Smooth muscle cell of the brain vasculature (primary cell): Measurements from ENCODE around the gene TIMM22.

ENCODE experiments used
- DNase-seq: peaks from one replicate; pipeline ENCODE4 v3.0.0-alpha.2; 2012; ENCODE audit warnings: low read depth, low spot score

Gene TIMM22

DNA sequence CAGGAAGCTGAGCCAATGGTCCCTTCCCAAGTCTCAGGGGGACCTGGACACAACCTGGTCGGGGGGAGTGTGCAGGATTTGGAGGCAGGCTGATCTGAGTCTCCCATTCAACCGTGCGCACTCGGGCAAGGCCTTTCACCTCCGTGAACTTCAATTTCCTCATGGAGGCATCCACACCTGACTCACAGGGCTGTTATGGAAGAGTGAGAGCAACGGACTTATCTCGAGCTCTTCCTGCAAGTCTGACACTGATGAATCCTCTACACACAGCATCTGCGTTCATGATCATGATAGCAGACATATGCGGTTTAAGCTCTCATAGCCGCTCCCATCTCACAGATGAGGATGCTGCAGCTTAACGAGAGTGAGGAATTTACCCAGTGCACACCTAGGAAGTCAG is 21.6 kb downstream of the TIMM22 start:
- no peak for DNase-seq

DNA sequence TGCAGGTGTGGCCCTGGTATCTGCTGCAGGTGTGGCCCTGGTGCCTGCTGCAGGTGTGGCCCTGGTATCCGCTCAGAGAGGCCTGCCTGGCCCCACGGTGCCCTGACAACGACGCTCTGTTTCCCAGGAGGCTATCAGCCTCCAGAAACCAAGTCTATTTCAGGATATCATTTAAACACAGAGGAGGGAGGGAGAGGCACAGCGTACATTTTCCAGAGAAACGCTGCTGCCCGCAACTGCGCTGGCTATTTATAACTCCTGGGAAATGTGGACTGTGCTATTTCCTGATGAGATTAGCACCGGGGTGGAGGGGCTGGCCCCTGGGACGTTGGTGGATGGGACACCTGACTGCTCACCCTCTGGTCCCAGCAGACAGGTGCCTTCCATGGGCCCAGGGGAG is 22.5 kb downstream of the TIMM22 start:
- no peak for DNase-seq

DNA sequence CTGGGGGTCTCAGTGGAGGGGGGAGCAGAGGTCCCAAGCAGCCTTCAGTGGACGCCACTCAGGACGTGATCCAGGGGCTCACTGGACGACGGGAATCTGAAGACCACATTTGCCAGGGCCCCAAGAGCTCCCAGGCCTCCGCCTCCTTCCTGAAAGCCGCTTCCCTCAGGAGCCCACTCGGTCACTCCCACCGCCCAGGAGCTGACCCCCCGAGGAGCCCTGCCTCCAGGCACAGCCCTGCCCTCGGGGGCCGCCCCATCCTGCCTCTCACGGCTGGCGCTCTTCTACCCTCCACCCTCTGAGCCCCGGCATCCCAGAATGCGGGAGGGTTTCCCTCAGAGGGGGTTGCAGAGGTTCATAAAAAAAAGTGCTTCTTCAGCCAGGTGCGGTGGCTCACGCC is 24.2 kb downstream of the TIMM22 start:
- DNase-seq: no peak

DNA sequence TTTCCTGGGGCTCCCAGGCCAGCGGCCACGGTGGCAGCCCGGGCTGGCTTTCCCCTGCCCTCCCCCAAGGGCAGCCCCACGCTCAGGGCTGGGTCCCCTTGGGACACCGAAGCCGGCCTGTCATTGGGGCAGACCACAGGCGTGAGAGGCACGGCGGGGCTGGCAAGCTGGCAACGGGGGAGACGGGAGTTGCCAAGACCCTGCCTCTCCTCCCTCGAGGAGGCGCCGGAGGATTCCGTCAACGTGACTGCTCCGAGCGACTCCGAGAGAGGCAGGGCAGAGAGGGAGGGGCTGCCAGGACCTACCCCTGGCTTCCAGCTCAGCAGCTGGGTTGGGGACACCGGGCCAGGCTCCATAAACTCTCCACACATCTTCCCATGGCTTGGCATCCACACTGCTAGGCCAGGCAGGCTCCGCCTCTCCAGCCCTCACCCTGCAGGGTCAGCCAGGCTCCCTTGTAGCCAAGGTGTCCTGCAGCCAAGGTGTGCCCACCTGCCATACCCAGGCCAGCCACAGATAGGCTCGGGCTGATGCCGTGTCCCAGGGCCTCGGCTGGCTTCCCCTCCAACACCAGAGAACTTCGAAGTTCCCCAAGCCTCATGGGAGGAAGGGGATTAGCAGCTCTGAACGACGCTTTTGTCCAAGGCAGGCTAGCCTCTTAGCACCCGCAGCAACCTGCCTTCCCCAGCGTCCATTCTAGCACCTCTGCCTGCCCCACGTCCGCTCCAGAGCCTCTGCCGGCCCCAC is 25.5 kb downstream of the TIMM22 start:
- no peak for DNase-seq

DNA sequence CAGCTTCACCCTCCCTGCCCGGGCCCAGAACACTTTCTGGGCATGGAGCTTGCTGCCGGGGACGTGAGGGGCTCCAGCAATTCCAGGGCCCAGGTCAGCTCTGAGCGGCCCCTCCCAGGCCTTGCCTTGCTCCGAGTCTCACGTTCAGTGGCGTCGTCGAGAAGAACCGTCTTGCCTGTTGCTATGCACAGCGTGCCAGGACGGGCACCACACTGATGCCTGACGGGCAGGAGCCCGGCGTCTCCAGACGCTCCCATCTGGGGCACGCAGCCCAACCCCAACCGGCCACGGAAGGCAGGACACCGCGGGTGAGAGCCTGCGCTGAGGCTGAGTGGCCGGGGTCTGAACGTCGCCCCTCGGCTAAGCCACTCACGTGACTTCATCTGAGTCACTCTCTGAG is 27.1 kb downstream of the TIMM22 start:
- no peak for DNase-seq

DNA sequence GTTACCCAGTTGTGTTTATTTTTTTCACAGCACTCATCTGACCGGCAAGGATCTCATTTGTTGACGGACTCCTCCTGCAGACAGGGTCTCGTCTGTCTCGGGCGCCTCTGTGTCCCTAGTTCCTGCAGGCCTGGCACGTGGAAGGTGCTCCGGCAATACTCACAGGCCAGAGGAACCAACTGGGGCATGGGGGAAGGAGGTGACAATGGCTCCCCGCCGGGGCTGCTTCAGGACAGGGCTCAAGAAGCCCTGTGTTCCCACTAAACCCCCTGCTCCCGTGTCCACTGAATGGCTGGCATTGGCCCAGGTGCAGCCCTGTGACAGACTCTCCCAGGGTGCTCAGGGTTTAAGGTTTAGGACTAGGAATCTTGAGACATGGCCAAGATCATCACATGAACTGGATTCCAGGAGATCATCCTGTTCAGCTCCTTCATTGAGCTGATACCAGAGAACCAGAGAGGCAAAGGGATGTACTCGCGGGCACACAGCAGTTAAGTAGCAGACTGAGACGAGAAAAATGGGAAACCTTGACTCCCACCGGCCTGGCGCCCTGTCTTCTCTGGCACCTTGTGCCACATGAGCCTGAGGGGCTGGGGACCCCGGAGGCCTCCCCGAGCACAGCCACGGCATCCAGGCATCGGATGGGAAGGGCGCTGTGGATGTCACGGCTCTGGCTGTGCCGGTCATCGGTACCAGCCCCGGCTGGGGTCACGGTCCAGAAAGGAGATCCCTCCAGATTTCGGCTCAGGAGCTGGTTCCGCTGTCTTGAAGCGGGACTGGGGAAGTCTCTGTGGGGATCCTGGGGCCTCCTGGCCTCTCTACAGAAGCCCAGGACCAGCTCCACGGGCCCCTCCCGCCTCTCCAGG is 29.0 kb downstream of the TIMM22 start:
- DNase-seq: no peak

DNA sequence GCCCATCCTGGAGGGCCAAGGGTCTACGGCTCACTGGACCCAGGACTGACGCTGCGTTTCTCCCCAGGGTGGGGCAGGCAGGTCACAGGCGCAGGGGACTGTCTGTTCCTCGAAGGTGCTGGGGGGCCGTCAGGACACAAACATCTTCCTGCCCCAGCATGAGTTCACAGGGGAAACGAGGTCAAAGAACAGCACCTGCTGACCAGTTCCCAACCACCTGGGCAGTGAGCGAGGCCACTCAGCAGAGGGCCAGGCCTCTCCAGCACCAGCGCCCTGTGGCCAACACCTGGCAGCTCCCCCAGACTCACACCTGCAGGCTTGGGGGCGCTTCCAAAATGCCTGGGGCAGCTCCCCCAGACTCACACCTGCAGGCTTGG is 29.7 kb downstream of the TIMM22 start:
- DNase-seq: no peak

DNA sequence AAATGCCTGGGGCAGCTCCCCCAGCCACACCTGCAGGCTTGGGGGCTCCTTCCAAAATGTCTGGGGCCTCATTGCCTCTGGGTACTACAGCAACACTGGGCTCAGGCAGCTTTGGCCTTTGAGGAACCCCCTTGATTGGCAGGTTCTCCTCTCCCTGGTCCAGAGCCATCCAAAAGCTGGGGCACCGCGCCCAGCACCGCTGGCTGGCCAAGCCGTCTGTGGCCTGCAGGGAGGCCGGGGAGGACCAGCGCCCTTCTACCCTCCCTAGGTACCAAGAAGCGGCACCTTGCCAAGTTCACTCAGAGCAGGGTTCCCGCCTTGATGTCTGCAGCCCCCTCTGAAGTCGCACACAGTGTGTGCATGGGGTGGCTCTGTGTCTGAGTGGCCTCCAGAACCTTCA is 30.1 kb downstream of the TIMM22 start:
- DNase-seq: no peak

DNA sequence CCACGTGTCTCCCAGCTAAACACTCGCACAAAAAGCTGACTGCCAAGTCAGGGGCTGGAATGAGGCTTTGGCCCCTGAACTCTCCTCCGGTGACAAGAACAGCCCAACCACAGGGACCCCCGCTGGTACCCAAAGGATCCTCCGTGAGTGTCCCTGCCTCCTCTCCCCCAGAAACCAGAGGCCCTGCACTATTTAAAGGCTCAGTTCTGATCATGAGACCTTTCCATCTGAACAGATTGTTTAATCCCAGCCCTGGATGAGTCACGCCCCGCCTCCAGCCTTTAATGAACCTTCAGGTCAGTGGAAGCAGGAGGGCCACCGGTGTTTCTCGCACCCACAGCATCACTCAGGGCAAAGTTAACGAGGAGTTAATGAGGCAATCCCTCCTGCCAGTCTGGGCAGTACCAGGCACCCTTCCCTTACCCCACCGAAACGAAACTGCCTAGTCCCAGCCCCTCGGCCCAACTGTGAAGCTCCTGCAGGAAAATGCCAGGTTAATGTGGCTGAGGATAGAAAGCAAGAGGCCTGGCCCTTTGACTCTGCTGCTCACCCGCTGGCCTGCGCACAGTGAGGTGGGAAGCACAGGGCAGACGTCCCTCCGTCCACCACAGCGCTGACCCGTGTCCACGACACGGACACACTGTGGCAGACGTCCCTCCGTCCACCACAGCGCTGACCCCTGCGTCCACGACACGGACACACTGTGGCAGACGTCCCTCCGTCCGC is 32.4 kb downstream of the TIMM22 start:
- no peak for DNase-seq

DNA sequence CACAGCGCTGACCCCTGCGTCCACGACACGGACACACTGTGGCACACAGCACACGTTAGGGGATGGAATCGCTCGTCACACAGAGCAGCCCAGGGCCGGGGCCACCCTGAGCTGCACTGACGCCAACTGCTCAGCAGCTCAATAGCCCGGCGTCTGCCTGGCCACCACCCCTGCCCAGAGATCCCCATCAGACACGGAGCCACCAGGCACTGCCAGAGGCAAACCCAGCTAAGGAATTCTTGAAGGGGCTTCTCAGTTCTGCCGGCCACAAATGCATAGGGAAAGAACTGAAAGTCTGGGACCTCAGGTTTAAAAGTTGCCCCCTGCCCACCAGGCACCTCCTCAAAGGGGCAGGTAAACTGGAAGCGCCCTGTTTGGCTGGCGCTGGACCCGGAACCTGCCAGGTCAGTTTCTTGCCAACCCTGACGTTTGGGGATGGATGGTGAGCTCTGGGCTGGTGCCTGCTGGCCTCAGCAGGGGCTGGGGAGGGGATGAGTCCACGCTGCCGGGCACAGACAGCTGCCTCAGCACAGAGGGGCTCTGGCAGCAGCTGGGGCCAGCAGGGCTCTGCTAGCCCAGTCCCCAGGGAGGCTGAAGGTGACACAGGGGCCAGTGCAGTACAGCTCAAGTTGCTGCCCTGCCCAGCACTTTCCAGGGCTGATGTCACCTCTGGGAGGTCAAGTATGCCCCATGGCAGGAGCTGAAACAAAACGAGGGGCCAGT is 33.2 kb downstream of the TIMM22 start:
- DNase-seq: no peak

DNA sequence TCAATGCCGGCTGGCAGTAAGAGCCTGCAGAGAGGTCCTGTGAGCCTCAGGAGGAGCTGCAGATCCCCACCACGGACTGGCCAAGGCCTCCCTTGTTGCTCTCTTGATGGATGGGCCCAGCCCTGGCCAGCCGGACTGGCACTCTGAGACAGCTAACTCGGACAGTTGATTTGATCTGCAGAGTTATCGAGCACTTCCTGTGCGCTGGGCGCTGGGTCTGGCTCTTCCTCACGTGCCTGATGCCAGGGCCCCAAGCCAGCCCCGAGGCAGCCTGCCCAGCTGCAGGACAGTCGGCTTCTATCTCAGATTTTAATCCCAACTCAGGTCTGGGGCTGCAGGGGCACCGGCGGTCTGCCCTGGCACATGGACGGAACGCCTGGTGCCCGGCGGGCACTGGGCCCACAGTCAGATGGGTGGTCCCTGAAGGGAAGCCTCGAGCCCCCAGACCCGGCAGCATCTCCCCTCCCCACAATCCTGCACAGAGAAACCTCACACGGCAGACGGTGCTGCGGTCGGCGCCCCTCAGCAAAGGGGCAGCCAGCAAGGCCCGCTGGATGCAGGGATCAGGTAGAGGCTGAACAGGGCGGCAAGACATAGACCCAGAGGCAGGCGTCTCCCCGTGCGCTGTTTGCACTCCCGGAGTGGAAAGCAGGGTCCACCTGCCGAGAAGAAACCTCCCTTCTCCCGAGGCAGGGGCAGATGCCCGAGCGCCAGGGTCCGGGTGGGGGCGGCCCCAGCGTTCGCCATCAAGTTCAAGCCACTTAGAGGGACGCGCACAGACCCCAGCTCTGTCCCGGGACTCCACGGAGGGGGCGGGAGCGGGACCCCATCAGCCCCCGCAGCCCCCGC is 34.0 kb downstream of the TIMM22 start:
- no peak for DNase-seq

DNA sequence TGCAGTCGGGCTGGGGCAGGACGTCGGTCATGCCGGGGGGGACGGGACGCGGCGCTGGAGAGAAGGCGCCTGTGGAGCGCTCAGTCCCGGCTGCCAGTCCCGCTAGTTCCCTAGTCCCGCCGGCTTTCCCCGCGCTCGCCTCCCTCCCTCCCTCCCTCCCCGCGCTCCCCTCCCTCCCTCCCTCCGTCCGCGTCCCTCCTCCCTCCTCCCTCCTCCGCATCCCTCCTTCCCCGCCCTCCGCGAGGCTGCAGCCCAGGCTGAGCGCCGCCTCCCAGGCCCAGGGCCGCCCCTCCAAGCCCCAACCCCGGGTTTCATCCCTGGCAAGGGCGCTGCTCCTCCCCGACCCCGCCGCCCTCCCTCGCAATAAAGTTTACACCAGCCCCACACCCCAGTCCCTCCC is 34.8 kb downstream of the TIMM22 start:
- DNase-seq: no peak

DNA sequence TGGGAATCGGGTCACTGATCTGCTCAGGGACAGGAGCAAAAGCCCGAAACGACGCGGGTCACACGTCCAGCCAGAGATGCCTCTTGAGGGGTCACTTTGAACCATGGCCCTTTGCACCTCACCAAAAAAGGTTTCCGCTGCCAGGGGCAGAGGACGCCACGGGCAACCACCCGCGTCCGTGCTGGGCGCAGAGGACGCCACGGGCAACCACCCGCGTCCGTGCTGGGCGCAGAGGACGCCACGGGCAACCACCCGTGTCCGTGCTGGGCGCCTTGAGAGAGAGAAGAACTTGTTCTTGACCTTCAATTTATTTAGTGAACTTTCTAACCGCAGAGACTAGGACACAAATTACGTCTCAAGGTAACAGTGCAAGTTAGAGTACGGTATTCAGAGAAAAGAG is 35.5 kb downstream of the TIMM22 start:
- DNase-seq: no peak

DNA sequence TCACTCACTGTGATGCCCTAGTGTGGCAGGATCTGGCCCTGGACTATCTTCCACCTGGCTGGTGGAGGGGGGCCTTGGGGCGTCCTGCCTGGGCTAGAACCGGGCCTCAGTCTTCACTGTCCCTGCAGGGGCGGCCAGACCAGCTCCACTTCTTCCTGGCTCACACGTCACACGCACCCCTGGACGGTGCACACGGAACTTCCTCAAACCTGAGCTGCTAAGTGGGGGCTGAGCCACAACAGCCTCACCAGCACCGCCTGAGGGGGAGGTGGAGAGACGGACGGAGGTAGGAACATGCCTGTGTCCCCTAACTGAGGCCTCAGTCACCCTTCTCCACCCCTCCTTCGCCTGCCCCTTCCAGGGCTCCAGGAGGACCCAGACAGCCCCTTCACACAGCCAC is 36.6 kb downstream of the TIMM22 start:
- DNase-seq: no peak

DNA sequence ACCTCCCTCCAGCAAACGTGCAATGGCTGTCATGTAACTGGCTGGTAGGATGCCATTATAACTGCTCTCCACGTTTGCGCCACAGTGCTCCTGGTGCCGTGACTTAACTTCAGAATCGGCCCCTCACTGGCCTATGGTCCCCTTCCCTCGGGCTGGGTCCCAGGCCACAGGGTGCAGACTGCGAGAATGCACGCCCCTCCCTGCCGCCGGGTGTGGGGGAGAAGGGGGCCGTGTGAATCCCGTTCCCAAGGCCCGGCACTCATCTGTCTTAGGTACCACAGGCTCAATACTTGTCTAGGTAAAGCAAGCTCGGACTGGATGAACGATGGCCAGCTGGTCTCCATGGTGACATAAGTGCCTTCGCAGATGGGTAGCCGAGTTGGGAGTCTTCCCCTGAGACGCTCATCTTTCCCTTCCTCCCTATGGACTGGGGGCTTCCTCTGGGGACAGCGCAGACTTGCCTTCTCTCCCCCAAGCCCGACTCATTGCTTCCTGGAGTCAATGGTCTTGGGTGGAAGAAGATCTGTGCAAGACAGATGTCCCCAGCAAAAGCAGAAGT is 37.8 kb downstream of the TIMM22 start:
- DNase-seq: no peak

DNA sequence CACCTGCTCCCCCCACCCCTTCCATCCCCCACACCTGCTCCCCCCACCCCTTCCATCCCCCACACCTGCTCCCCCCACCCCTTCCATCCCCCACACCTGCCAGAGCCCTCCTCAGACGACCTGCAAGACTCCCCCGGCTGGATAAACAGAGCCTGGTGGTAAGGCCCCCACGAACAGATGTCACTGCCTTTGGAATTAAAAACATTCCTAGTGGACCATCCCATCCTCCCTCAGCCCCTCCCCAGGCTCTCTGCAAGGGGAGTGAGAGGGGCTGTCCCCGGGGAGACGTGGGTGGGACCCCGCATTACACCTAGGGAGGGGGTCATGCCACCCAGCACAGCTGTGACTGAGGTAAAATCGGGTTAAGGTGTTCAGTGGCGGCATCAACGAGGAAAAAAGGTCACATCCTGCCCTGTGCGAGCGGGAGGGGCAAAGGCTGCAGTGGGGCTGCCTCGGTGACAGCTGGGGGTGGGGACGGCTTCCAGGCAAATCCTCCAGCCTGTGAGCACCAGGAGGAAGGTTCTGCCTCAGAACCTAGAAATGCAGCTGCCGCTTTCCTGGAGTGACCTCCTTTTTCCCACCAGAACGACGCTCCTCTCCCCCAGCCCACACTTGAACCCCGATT is 38.7 kb downstream of the TIMM22 start:
- no peak for DNase-seq

DNA sequence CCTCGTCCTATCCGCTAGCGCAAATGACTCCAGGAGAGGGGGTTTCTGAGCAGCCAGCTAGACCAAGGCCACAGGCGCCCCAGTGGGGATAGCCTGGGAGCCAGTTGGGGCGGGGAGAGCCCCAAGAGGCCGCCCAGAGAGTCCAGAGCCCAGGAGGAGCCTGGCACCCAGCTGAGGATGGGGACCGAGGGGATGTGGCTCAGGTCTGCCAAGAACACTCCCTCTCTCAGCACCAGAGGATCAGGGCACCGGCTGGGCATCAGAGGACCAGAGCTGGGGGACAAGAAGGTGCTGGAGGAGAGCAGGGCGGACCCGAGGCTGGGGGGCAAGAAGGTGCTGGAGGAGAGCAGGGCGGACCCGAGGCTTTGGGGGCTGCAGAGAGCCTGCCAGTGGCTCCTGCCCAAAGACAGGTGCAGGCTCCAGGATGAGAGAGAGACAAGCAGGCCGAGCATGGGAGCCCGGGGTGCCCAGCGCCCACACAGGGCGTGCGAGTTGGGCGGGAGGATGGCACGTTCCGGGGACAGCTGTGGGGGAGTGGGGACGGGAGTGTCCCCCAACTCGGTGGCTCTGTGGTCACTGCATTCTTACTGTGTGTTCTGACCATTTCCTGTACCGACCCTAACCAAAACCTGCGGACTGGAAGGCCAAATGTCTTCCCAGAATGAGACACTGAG is 39.4 kb downstream of the TIMM22 start:
- no peak for DNase-seq

DNA sequence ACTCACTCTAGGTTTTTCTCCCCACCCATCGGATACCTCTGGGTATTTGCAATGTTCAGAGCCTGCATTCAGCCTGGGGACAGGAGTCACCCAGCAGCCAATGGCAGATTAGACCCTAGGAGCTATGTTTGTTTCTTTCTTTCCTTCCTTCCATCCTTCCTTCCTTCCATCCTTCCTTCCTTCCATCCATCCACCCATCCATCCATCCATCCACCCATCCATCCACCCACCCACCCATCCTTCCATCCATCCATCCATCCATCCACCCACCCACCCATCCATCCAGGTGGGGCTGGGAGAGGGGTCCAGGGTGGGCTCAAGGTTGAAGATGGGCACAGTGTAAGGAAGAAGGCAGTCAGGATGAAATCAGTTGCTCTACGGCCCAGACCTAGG is 39.9 kb downstream of the TIMM22 start:
- no peak for DNase-seq

DNA sequence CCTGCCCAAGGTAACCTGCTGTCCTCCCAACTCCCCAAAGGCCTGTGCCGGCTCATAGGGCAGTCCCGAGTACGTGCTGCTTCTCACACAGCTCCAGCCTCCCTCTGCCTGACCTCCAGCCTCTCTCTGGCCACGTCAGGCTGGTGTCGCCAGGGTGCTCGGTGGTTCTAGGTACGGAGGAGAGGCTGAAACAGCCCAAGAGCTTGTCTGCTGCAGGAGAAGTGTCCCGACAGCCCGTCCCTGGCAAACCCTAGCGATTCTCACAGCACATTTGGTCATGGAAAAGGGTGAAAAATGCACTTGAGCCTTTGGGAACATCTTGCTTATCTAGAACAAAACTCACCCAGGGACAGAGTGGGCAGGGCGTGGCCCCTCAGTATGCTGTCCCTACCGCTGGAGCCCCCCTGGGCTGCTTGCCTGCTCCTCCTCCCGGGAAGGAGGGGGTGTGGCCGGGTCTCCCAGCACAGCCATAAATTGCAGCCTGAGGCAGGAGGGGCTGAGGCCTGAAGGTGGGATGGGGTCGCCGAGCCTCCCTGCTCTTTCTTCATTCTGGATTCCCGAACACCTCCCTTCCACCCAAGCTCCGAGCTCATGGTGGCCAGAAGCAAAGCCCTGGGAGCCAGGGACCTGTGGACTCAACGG is 40.4 kb downstream of the TIMM22 start:
- DNase-seq: no peak
